Pancreas (tissue), 10 donors: ENCODE data around the gene NEK10. TPM values are rescaled to one million over a fixed set of nuclear protein-coding genes. Genes with fewer than 3 reads are reported as not detected.
A peak's percentile ranks its signal among the peaks of the same experiment; 100 is the strongest.

Source experiments
- ATAC-seq, 4 donors: fragments of 200-7000 bp; cut with Tn5 transposase; one replicate each; pipeline versions ENCODE4 v1.8.0 to v1.9.1; 2020; ENCODE audit warnings: mild to moderate bottlenecking in 4 of 4, moderate library complexity in 4 of 4
- DNase-seq, 6 donors: peaks; one replicate each; pipeline ENCODE4 v3.0.0-alpha.2; 2020
- FAIRE-seq: peaks from 2 replicates; lab custom pipeline; 2012; peaks lifted over from hg19 to GRCh38; lab: Jason Lieb, UNC
- H3K27ac ChIP-seq, 4 donors: fragments of 200-600 bp; sonication (generic); 1 replicate in 3 of 4; 2 replicates in 1 of 4; pipeline versions ENCODE4 v1.5.0 to v1.8.0; 2020
- H3K27me3 ChIP-seq, 4 donors: fragments of 200-600 bp; one replicate each; pipeline ENCODE4 v1.8.0; 2021
- H3K36me3 ChIP-seq, 3 donors: fragments of 200-600 bp; sonication (generic) in 1 of 3; one replicate each; pipeline versions ENCODE4 v1.5.0 to v1.8.0; 2020 to 2021
- H3K4me1 ChIP-seq, 3 donors: fragments of 200-600 bp; one replicate each; pipeline ENCODE4 v1.8.0; 2021
- H3K4me3 ChIP-seq, 4 donors: fragments of 200-600 bp; sonication (generic) in 2 of 4; one replicate each; pipeline versions ENCODE4 v1.5.0 to v1.8.0; 2020 to 2021
- H3K9me3 ChIP-seq, 4 donors: fragments of 200-600 bp; one replicate each; pipeline ENCODE4 v1.8.0; 2021
- WGBS, 2 donors: extraction: QIAGEN DNeasy Blood & Tissue Kit; methylation state at CpG; one replicate each; pipeline ENCODE4 v1.1.7; 2013; 5-methylcytosine and 5-hydroxymethylcytosine counted together
- intact Hi-C, 3 donors: fragments of 100-400 bp; cut with DNase I; formaldehyde crosslinking; loops; one replicate each; pipeline versions ENCODE4 v1.11.1 to v1.14.2; 2022
- polyA plus RNA-seq, 2 donors: library from polyadenylated mRNA; stranded (reverse); fragments of 200-250 nt; gene quantifications; one replicate each; pipeline ENCODE4 v1.2.3, GENCODE V29; 2013
- total RNA-seq, 6 donors: library from RNA; stranded (reverse); fragmentation: NEBNext Ultra II Directional in 4 of 6; extraction: Animal tissue kit (Norgen Biotek cat#: 25700) in 4 of 6; gene quantifications; one replicate each; pipeline versions ENCODE4 v1.2.1 to v1.2.4, GENCODE V29; 2021 to 2023
- TF ChIP-seq, protein P1 (sequence below), 4 donors: fragments of 200-600 bp; sonication (generic) in 3 of 4; IDR thresholded peaks; one replicate each; pipeline versions ENCODE4 v1.5.0 to v1.8.0; 2021; ENCODE audit warnings: antibody characterized with exemption in 4 of 4
- donor health status: healthy with polysubstance abuse.
- donor health status: DM: no; HTN: no; CAD: no; lungs with moderate emphysema.
- donor health status: DM: no; HTN: no; CAD: no.
- donor health status: control.
- donor health status: control.
- donor health status: Bipolar disorder and iron deficiency.
- donor health status: DM: yes; HTN: yes; CAD: no.
- donor health status: DM: no; HTN: no; CAD: no.
- donor health status: DM: no; HTN: no; CAD: no.
- donor health status: DM: yes; HTN: yes; CAD: no.

Gene NEK10
- total and polyA plus RNA-seq, 8 donors: 0.24 to 0.90 (median 0.37) TPM

DNA sequence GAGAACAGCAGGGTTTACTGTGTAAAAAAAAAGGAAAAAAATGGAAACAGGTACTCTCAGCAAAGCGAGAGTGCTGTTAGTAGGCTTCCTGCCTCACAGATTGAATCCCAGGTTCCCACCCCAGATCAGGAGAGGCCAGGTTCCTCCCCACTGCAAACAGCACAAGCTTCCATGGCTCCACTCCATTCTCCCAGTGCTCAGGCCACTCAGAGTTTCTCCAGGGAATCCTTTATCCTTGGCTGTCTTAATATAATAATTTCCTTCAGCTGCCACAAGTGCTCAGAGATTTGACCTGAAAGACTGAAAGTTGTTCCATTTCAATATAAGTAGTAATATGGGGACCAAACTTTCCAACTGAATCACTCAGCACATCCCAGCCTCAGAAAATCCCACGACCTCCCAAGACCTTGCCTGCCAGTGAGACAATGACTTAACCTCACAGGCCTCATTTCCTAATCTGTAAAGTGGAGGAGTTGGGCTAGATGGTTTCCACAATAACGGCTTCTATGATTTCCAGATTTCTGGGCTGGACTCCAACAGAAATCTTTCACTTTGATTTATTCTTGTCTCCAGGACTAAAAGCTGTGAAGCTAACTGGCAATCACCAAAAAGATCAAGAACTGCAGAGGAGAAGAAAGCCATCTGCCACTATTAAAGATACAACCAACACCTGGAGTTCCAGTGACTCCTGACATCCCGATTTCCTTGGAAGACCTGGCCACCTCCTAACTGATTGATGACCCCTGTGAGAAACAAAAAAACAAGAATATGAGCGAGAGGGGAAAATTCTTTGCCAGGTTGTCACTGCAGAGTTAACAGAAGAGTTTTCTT, 289.5 kb downstream of the NEK10 start:
- Histone ChIP-seq H3K36me3 (no peaks in the 10 kb centered on the region), H3K9me3 (no peaks in the 10 kb centered on the region), H3K27me3 (no peaks in the 10 kb centered on the region), H3K4me1 (no peaks in the 10 kb centered on the region), H3K4me3 (no peak overlapping the region), H3K27ac (no peak overlapping the region)
- intact Hi-C loops: no loop called here
- WGBS, 2 donors: 55 to 76% methylated on average over 5 of the region's 5 CpGs
- TF ChIP-seq, protein P1, sequence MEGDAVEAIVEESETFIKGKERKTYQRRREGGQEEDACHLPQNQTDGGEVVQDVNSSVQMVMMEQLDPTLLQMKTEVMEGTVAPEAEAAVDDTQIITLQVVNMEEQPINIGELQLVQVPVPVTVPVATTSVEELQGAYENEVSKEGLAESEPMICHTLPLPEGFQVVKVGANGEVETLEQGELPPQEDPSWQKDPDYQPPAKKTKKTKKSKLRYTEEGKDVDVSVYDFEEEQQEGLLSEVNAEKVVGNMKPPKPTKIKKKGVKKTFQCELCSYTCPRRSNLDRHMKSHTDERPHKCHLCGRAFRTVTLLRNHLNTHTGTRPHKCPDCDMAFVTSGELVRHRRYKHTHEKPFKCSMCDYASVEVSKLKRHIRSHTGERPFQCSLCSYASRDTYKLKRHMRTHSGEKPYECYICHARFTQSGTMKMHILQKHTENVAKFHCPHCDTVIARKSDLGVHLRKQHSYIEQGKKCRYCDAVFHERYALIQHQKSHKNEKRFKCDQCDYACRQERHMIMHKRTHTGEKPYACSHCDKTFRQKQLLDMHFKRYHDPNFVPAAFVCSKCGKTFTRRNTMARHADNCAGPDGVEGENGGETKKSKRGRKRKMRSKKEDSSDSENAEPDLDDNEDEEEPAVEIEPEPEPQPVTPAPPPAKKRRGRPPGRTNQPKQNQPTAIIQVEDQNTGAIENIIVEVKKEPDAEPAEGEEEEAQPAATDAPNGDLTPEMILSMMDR (IDR thresholded peaks at IDR 0.05): no peak
- ATAC-seq (no peak), FAIRE-seq (no peak), DNase-seq (no peak)

DNA sequence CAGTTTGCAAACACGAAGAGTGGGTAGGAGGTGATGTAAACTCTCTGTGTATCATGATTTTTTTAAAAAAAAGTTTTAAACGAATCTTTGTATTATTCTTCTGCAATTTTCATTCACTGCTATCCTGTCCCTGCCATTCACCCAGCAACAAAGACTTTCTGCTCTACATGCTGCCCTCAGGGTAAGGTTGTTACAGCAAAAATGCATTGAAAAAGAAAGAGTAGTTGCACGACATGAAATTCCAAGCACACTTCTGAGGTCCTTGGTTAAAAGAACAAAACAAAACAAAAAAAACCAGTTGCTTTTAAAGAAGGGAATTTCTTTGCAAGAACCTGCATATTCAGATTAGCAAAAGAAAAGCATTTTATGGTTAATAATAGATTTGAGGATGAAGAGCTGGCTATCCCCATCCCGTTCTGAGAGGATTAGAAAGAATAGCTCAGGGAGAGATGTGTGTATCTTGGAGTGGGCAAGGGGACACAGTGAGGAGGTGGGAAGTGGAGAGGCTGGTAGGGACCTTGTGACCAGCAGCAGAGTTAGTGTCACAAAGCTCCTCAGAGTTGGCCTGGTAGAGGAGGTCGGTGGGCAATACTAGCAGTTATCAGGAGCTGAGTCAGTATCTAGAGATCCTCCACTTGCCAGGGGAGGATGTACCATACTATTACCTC, 290.8 kb downstream of the NEK10 start:
- ATAC-seq: no peak
- 60 to 65% methylated on average over 5 of the region's 5 CpGs for WGBS, 2 donors
- intact Hi-C loops: no loop called here
- Histone ChIP-seq H3K27ac (no peak overlapping the region), H3K4me1 (no peaks in the 10 kb centered on the region), H3K36me3 (no peaks in the 10 kb centered on the region), H3K4me3 (no peak overlapping the region), H3K27me3 (no peaks in the 10 kb centered on the region), H3K9me3 (no peaks in the 10 kb centered on the region)
- TF ChIP-seq, protein P1 (IDR thresholded peaks at IDR 0.05): no peak
- no peak for FAIRE-seq
- no peak for DNase-seq

DNA sequence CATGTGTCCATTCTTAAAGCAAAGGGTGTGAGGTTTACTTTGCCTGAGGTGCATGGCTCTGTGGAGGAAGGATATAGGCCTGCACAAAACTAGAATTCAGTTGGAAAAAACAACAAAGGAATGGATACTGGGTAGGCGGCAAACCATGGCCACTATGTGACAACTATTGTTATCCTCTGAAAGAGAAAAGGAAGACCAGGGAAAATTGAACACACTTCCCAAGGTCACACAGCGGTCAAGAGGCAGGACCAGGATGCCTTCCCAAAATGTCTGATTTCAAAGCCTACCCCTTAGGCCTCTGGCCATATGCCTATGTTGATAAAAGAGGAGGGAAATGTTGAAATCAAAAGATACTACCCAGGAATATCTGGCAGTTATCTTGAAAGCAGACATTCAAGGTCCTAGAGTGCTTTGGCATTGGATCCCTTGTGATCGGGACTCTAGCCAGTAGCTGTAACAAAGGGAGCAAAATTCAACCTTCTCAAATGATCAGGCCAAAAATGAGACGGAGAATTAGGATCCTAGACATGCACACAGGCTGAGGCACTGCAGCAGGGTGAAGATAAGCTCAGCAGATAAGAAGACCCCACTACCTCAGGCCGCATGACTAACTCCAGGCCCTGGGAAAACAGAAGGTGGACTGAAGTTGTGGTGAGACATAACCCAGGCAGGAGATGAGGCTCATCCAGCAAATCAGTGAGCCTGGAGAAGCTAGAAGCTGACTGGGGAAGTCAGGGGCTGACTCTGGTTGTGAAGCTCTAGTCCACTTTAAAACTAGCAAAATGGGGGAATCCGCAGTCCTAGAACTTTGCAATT, 292.2 kb downstream of the NEK10 start:
- no peaks in the 10 kb centered on the region for H3K4me1 ChIP-seq
- H3K9me3 ChIP-seq: no peaks in the 10 kb centered on the region
- no peak for DNase-seq
- H3K27me3 ChIP-seq: no peaks in the 10 kb centered on the region
- 67% methylated on average over 6 of the region's 6 CpGs for WGBS, 2 donors
- no peak overlapping the region for H3K27ac ChIP-seq
- no peak overlapping the region for H3K4me3 ChIP-seq
- intact Hi-C loops: no loop called here
- no peaks in the 10 kb centered on the region for H3K36me3 ChIP-seq
- FAIRE-seq: no peak
- peak in 1 of 4 donors; percentile 37 for ATAC-seq
- TF ChIP-seq, protein P1 (IDR thresholded peaks at IDR 0.05): no peak

DNA sequence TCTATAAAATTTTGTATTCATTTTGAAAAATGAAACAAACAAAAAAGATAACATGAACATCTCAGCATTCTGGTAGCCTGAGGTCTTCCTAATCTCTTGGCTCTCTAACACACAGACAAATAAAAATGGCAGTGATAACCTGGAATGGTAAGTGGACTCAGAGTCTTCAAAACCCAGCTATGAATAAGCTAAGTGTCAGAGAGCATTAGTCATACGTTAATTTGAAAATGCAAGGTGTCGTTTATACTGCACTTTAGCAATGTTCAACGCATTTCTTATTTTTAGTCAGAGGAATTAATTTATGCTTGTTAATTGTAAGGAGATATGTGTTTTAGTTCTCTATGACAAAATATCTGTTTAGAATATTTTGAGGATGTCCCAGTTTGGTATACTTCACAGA, 294.3 kb downstream of the NEK10 start:
- TF ChIP-seq, protein P1 (IDR thresholded peaks at IDR 0.05): no peak
- Histone ChIP-seq H3K27ac (no peak overlapping the region), H3K36me3 (no peaks in the 10 kb centered on the region), H3K4me3 (no peak overlapping the region), H3K9me3 (no peaks in the 10 kb centered on the region), H3K4me1 (no peaks in the 10 kb centered on the region), H3K27me3 (no peaks in the 10 kb centered on the region)
- FAIRE-seq: no peak
- DNase-seq: no peak
- intact Hi-C loops: no loop called here
- no peak for ATAC-seq
- WGBS, 2 donors: 94 to 95% methylated on average over 3 of the region's 3 CpGs
